HepG2 (cell line): ENCODE data around the gene NT5C. TPM values are rescaled to one million over a fixed set of nuclear protein-coding genes. Genes with fewer than 3 reads are reported as not detected.

Experiments
- CBX5 ChIP-seq: sonication (generic); formaldehyde crosslinking; IDR thresholded peaks from 2 replicates; pipeline ENCODE4 v1.4.0; 2020; ENCODE audit warnings: missing genetic modification reagents, borderline replicate concordance
- CENPX ChIP-seq: sonication (generic); formaldehyde crosslinking; IDR thresholded peaks from 2 replicates; pipeline ENCODE4 v1.9.0; 2021; ENCODE audit warnings: mild to moderate bottlenecking, missing genetic modification reagents, moderate library complexity
- GFI1 ChIP-seq: sonication (generic); formaldehyde crosslinking; IDR thresholded peaks from 2 replicates; pipeline ENCODE4 v1.5.0; 2020; ENCODE audit warnings: missing genetic modification reagents, mild to moderate bottlenecking, borderline replicate concordance
- HIC2 ChIP-seq: sonication (generic); formaldehyde crosslinking; IDR thresholded peaks from 2 replicates; pipeline ENCODE4 v1.9.0; 2022; ENCODE audit warnings: low read depth, missing genetic modification reagents
- KAT8 ChIP-seq: IDR thresholded peaks from 2 replicates; pipeline ENCODE4 v1.6.1; 2016; ENCODE audit warnings: missing genetic modification reagents, missing compliant biosample characterization
- TCF12 ChIP-seq, 2 experiments: fragments of 450-650 bp in 1 of 2; sonication (generic) in 1 of 2; formaldehyde crosslinking in 1 of 2; IDR thresholded peaks; 2 replicates each; pipeline versions ENCODE4 v1.6.1 to v1.8.0; 2017 to 2022; ENCODE audit warnings: antibody characterized with exemption in 1 of 2, mild to moderate bottlenecking in 1 of 2, missing genetic modification reagents in 1 of 2, moderate library complexity in 1 of 2
- TOPORS ChIP-seq: sonication (generic); formaldehyde crosslinking; IDR thresholded peaks from 2 replicates; pipeline ENCODE4 v1.8.0; 2023; ENCODE audit warnings: mild to moderate bottlenecking, missing genetic modification reagents
- ZNF124 ChIP-seq: sonication (generic); formaldehyde crosslinking; IDR thresholded peaks from 2 replicates; pipeline ENCODE4 v1.4.0; 2020; ENCODE audit warnings: missing genetic modification reagents
- ZNF350 ChIP-seq: sonication (generic); formaldehyde crosslinking; IDR thresholded peaks from 2 replicates; pipeline ENCODE4 v1.4.0; 2020; ENCODE audit warnings: mild to moderate bottlenecking, low read depth, missing genetic modification reagents, borderline replicate concordance
- polyA plus RNA-seq, 8 experiments: library from polyadenylated mRNA; depleted of rRNA in 3 of 8; stranded (reverse) in 7 of 8; unstranded in 1 of 8; fragments of >200 nt; fragmentation: Illumina TruSeq in 4 of 8; extraction: Trizol in 4 of 8; gene quantifications; 2 replicates each; pipeline versions ENCODE4 v1.2.1 to v1.2.3, GENCODE V29; 2011 to 2016; ENCODE audit warnings: low read depth in 4 of 8, missing spikeins in 1 of 8, mixed read lengths in 1 of 8; ENCODE audit not compliant: insufficient read depth in 1 of 8
- total RNA-seq, 5 experiments: library from RNA; depleted of rRNA; stranded (reverse); fragments of >200 nt; fragmentation: Illumina TruSeq; extraction: Trizol; gene quantifications; 2 replicates each; pipeline ENCODE4 v1.2.3, GENCODE V29; 2016; ENCODE audit warnings: low read depth in 1 of 5
- TF ChIP-seq, protein P1 (sequence below): sonication (generic); formaldehyde crosslinking; IDR thresholded peaks from 2 replicates; pipeline ENCODE4 v1.4.0; 2020; ENCODE audit warnings: missing genetic modification reagents
- TF ChIP-seq, protein P2 (sequence below): sonication (generic); formaldehyde crosslinking; IDR thresholded peaks from 2 replicates; pipeline ENCODE4 v1.5.0; 2020; ENCODE audit warnings: missing genetic modification reagents, mild to moderate bottlenecking, borderline replicate concordance
- TF ChIP-seq, protein P3 (sequence below): sonication (generic); formaldehyde crosslinking; IDR thresholded peaks from 2 replicates; pipeline ENCODE4 v1.8.0; 2022; ENCODE audit warnings: missing genetic modification reagents, low read depth, mild to moderate bottlenecking, borderline replicate concordance
- TF ChIP-seq, protein P4 (sequence below): IDR thresholded peaks from 2 replicates; pipeline ENCODE4 v1.6.1; 2016; ENCODE audit warnings: control low read depth
- TF ChIP-seq, protein P5 (sequence below): sonication (generic); formaldehyde crosslinking; IDR thresholded peaks from 2 replicates; pipeline ENCODE4 v1.8.0; 2022; ENCODE audit warnings: mild to moderate bottlenecking, missing genetic modification reagents

The NT5C gene
- total and polyA plus RNA-seq, 2 of the 13 experiments (the other 11 are each of a cell fraction or from before 2014, with no cell fraction given), result 42.8 to 48.6 TPM

DNA sequence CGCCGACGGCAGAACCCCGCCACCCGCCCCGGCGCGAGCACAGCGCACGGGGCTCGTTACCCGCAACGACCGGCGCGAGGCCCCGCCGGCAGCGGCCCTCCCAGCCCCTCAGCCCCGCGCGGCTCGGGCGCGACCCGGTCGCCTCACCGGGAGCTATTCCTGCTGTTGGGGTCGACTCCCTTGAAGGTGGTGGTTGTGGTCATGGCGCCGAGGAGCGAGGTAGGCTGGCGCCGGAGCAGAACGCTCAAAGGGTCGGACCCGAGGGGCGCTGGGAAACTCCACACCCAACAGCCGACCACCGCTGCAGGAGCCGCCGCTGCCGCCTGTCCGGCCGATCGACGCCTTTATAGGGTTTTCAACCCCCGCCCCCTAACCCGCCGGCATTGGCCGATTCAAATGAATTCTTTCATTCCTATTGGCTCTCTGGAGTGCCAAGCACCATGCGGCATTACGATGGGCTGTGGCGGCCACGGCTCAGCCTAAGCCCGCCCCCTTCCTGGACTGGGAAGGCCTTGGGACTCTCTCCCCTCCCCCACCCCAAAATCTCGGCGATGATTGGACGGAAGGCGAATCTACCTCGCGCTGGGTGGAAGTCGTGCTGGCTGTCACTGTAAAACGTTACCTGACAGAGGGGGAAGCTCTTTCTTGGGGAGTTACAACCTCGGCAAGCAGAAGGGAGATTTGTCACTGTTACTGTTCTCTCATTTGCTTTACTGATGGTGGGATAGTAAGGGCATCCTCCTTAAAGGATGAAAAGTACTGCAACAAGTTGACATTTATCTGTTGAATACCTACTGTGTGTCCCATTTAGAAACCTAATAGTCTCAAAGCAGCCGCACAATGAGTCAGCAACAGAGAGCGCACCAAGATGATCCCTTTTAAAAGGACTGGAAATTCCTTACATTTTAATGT lies 22.9 kb upstream of the NT5C start, which contains the start of gene JPT1 (continued):
- TF ChIP-seq, protein P1, sequence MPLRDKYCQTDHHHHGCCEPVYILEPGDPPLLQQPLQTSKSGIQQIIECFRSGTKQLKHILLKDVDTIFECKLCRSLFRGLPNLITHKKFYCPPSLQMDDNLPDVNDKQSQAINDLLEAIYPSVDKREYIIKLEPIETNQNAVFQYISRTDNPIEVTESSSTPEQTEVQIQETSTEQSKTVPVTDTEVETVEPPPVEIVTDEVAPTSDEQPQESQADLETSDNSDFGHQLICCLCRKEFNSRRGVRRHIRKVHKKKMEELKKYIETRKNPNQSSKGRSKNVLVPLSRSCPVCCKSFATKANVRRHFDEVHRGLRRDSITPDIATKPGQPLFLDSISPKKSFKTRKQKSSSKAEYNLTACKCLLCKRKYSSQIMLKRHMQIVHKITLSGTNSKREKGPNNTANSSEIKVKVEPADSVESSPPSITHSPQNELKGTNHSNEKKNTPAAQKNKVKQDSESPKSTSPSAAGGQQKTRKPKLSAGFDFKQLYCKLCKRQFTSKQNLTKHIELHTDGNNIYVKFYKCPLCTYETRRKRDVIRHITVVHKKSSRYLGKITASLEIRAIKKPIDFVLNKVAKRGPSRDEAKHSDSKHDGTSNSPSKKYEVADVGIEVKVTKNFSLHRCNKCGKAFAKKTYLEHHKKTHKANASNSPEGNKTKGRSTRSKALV (CRISPR knock-in tag), result peak; percentile 43; the same call in 1 of the 2 replicates
- TF ChIP-seq ZNF124 (CRISPR knock-in tag) (0 out of 2 replicates have a peak, but pooled peaks have one; percentile 6), TCF12 (IDR thresholded peaks at IDR 0.05) (no peak), TCF12 (CRISPR knock-in tag; IDR thresholded peaks at IDR 0.05) (peak; percentile 73; the same call in 1 of the 2 replicates), HIC2 (CRISPR knock-in tag) (no peak; the same call in 1 of the 2 replicates), TOPORS (CRISPR knock-in tag) (peak; percentile 89), CBX5 (CRISPR knock-in tag) (peak; percentile 75; the same call in 1 of the 2 replicates), ZNF350 (peak; percentile 32; the same call in 1 of the 2 replicates), KAT8 (CRISPR knock-in tag) (peak; percentile 89), GFI1 (peak; percentile 83), CENPX (CRISPR knock-in tag) (no peak)
- TF ChIP-seq, protein P2, sequence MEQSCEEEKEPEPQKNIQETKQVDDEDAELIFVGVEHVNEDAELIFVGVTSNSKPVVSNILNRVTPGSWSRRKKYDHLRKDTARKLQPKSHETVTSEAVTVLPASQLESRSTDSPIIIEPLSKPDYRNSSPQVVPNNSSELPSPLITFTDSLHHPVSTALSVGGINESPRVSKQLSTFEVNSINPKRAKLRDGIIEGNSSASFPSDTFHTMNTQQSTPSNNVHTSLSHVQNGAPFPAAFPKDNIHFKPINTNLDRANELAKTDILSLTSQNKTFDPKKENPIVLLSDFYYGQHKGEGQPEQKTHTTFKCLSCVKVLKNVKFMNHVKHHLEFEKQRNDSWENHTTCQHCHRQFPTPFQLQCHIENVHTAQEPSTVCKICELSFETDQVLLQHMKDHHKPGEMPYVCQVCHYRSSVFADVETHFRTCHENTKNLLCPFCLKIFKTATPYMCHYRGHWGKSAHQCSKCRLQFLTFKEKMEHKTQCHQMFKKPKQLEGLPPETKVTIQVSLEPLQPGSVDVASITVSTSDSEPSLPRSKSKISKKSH (CRISPR knock-in tag), result peak; percentile 94
- TF ChIP-seq, protein P3, sequence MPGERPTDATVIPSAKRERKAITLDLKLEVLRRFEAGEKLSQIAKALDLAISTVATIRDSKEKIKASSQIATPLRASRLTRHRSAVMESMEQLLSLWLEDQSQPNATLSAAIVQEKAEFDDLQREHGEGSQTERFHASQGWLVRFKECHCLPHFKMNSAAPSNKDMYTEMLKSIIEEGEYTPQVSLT (CRISPR knock-in tag), result peak; percentile 19; the same call in 1 of the 2 replicates
- TF ChIP-seq, protein P4, sequence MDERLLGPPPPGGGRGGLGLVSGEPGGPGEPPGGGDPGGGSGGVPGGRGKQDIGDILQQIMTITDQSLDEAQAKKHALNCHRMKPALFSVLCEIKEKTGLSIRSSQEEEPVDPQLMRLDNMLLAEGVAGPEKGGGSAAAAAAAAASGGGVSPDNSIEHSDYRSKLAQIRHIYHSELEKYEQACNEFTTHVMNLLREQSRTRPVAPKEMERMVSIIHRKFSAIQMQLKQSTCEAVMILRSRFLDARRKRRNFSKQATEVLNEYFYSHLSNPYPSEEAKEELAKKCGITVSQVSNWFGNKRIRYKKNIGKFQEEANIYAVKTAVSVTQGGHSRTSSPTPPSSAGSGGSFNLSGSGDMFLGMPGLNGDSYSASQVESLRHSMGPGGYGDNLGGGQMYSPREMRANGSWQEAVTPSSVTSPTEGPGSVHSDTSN (CRISPR knock-in tag), result peak; percentile 93
- TF ChIP-seq, protein P5, sequence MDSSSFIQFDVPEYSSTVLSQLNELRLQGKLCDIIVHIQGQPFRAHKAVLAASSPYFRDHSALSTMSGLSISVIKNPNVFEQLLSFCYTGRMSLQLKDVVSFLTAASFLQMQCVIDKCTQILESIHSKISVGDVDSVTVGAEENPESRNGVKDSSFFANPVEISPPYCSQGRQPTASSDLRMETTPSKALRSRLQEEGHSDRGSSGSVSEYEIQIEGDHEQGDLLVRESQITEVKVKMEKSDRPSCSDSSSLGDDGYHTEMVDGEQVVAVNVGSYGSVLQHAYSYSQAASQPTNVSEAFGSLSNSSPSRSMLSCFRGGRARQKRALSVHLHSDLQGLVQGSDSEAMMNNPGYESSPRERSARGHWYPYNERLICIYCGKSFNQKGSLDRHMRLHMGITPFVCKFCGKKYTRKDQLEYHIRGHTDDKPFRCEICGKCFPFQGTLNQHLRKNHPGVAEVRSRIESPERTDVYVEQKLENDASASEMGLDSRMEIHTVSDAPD (CRISPR knock-in tag), result peak; percentile 77; the same call in 1 of the 2 replicates
